A673 (cell line): ENCODE results near the gene EEF2K. TPM values are rescaled to one million over a fixed set of nuclear protein-coding genes. Genes with fewer than 3 reads are reported as not detected.

ENCODE experiments used
- BruUV-seq: library from RNA; stranded (reverse); fragments of 400-500 nt; replicated peaks from 2 replicates; lab custom pipeline; 2021; lab: Mats Ljungman, UMichigan
- CTCF ChIA-PET: fragments of 300-600 bp; sonication (Branson Sonifier 250); formaldehyde crosslinking; loops from one replicate; lab custom pipeline; 2022; ENCODE audit warnings: antibody characterized with exemption; lab: Charles Lee
- POLR2A ChIA-PET: fragments of 300-600 bp; sonication (Branson Sonifier 250); formaldehyde crosslinking; loops from one replicate; lab custom pipeline; 2022; ENCODE audit warnings: antibody characterized with exemption; ENCODE audit not compliant: low non-redundant PET; lab: Charles Lee
- DNase-seq: peaks from one replicate; pipeline ENCODE4 v3.0.0-alpha.2; 2015; ENCODE audit warnings: low spot score
- H3K27ac ChIP-seq: fragments of 200-600 bp; sonication (generic); 2 replicates; pipeline ENCODE4 v1.5.1; 2016; ENCODE audit warnings: mixed run types, low read depth, mild to moderate bottlenecking, mixed read lengths, antibody characterized with exemption, low read length; ENCODE audit not compliant: poor library complexity, severe bottlenecking
- H3K27me3 ChIP-seq: fragments of 200-600 bp; sonication (generic); replicated peaks from 2 replicates; pipeline ENCODE4 v1.6.1; 2017; ENCODE audit warnings: mixed run types, low read depth, mild to moderate bottlenecking, mixed read lengths, antibody characterized with exemption, low read length; ENCODE audit not compliant: insufficient read depth, poor library complexity
- H3K36me3 ChIP-seq: fragments of 200-600 bp; sonication (generic); 2 replicates; pipeline ENCODE4 v1.6.1; 2016; ENCODE audit warnings: mixed run types, mild to moderate bottlenecking, mixed read lengths, antibody characterized with exemption, low read length; ENCODE audit not compliant: insufficient read depth, poor library complexity, severe bottlenecking
- H3K4me1 ChIP-seq: fragments of 200-600 bp; sonication (generic); 2 replicates; pipeline ENCODE4 v1.6.1; 2017; ENCODE audit warnings: mixed run types, mild to moderate bottlenecking, mixed read lengths, antibody characterized with exemption, low read length; ENCODE audit not compliant: insufficient read depth, poor library complexity, severe bottlenecking
- H3K4me3 ChIP-seq: fragments of 200-600 bp; sonication (generic); 2 replicates; pipeline ENCODE4 v1.5.1; 2016; ENCODE audit warnings: low read depth, mixed run types, mild to moderate bottlenecking, mixed read lengths, low read length; ENCODE audit not compliant: poor library complexity, severe bottlenecking
- H3K9me3 ChIP-seq: fragments of 200-600 bp; sonication (generic); 2 replicates; pipeline ENCODE4 v1.6.1; 2016; ENCODE audit warnings: mixed run types, low read depth, mild to moderate bottlenecking, mixed read lengths, antibody characterized with exemption, low read length; ENCODE audit not compliant: poor library complexity, severe bottlenecking
- CTCF ChIP-seq: fragments of 300-800, 200-600 bp; sonication (generic); conservative IDR thresholded peaks from 2 replicates; pipeline ENCODE4 v1.5.1; 2017; ENCODE audit warnings: low read depth, mild to moderate bottlenecking, antibody characterized with exemption, low read length, moderate library complexity, mixed read lengths
- EZH2 ChIP-seq: fragments of 200-600 bp; sonication (generic); IDR thresholded peaks from 2 replicates; pipeline ENCODE4 v1.6.1; 2017; ENCODE audit warnings: borderline replicate concordance, low read depth, mild to moderate bottlenecking, mixed read lengths, antibody characterized with exemption, low read length; ENCODE audit not compliant: poor library complexity, severe bottlenecking
- intact Hi-C: fragments of 100-400 bp; cut with micrococcal nuclease; formaldehyde crosslinking; loops from one replicate; pipeline ENCODE4 v1.10.0; 2022; ENCODE audit not compliant: unreplicated experiment
- total RNA-seq: library from RNA; stranded (reverse); gene quantifications from 2 replicates; pipeline ENCODE4 v1.2.3, GENCODE V29; 2021

Gene EEF2K
- total RNA-seq, 1 experiment from 2014 or later: 14.3 TPM

DNA sequence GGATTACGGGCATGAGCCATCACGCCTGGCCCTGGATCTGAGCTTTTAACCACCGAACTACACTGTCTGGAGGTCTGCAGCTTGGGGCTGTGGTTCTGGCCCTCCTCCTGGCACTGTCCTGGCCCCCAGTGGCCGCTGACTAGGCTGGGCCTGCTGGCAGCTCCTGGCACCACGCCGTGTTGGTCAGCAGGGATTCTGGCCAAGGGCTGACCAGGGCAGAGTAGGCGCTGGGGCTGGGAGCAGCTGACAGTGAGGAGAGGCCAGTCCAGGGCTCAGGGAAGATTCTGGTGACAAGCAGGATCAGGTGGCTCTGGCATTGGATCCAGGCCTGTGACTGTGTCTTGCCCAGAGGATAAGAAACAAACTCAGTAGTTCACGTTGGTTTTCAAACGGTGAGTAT, 14.6 kb downstream of the EEF2K start:
- H3K4me3 ChIP-seq: no peak overlapping the region
- H3K9me3 ChIP-seq: peaks cover 4% of the 10 kb centered on the region
- POLR2A ChIA-PET: no interaction called here
- CTCF ChIA-PET: no interaction called here
- peaks cover 6% of the 10 kb centered on the region for H3K4me1 ChIP-seq
- TF ChIP-seq EZH2 (no peak), CTCF (no peak)
- H3K36me3 ChIP-seq: no peaks in the 10 kb centered on the region
- intact Hi-C loops: no loop called here
- no peak for DNase-seq
- no peaks in the 10 kb centered on the region for H3K27me3 ChIP-seq
- BruUV-seq: no TSS peak
- H3K27ac ChIP-seq: no peak overlapping the region

GRCh38 chr16:22222006-22222405, 15.9 kb downstream of the EEF2K start:
- Histone ChIP-seq H3K9me3 (peaks cover 4% of the 10 kb centered on the region), H3K4me1 (peaks cover 6% of the 10 kb centered on the region), H3K4me3 (no peak overlapping the region), H3K27ac (no peak overlapping the region), H3K27me3 (no peaks in the 10 kb centered on the region), H3K36me3 (no peaks in the 10 kb centered on the region)
- CTCF ChIA-PET: no interaction called here
- no peak for DNase-seq
- no peak for TF ChIP-seq CTCF
- TF ChIP-seq EZH2: no peak
- BruUV-seq: no TSS peak
- POLR2A ChIA-PET: no interaction called here
- intact Hi-C loops: no loop called here

GRCh38 chr16:22222998-22223397, 16.9 kb downstream of the EEF2K start:
- no peaks in the 10 kb centered on the region for H3K27me3 ChIP-seq
- H3K36me3 ChIP-seq: no peaks in the 10 kb centered on the region
- no peak for DNase-seq
- BruUV-seq: no TSS peak
- TF ChIP-seq EZH2 (no peak), CTCF (no peak)
- CTCF ChIA-PET: no interaction called here
- no peak overlapping the region for H3K4me3 ChIP-seq
- peaks cover 6% of the 10 kb centered on the region for H3K4me1 ChIP-seq
- peaks cover 4% of the 10 kb centered on the region for H3K9me3 ChIP-seq
- no peak overlapping the region for H3K27ac ChIP-seq
- intact Hi-C loops: no loop called here
- POLR2A ChIA-PET: no interaction called here
